ENCODE measurements around the gene ACRBP. TPM values are rescaled to one million over a fixed set of nuclear protein-coding genes. Genes with fewer than 3 reads are reported as not detected.

ACRBP gene
- total and polyA plus RNA-seq, 4 donors: 0.39 to 1.5 (median 0.65) TPM

DNA sequence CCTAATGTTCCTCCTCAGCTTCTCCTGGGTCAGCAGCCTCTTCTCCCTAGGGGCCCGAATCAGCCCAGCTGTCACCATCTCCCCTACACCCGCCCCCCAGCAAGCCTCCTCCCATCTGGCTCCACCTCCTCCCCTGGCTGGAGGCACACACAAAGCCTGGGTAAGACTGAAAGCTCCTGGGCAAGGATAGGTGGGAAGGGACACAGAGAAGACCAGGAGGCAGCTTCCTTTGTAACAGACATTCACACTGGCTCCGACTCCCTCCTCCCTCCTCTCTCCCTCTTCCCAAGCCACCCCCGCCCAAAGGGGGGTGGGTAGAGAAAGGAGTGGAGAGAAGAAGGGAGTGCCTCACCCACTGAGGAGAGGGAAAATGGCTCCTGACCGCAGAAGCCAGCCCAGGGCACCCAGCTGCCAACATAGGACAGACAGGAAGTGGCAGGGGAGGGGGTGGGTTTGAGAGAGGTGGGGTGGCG, 44.1 kb downstream of the ACRBP start:
- Histone ChIP-seq H3K9ac (ENCODE audit: low read depth in 1 of 2, low read length in 2 of 2) (no peak overlapping the region), H3K27me3 (ENCODE audit: control insufficient read depth in 4 of 4, insufficient read depth in 4 of 4, low read length in 3 of 4) (no peaks in the 10 kb centered on the region), H3K9me3 (ENCODE audit: control insufficient read depth in 4 of 4, low read length in 3 of 4) (no peaks in the 10 kb centered on the region), H3K4me3 (ENCODE audit: low read depth in 1 of 3, low read length in 3 of 3) (no peak overlapping the region), H3K27ac (ENCODE audit: low read depth in 1 of 2, low read length in 2 of 2) (no peak overlapping the region), H3K36me3 (ENCODE audit: control insufficient read depth in 4 of 4, insufficient read depth in 3 of 4, low read depth in 1 of 4, low read length in 3 of 4) (peaks cover 13 to 40% (median 37%) of the 10 kb centered on the region in 4 donors), H3K4me1 (ENCODE audit: control insufficient read depth in 4 of 4, insufficient read depth in 4 of 4, low read length in 3 of 4) (peaks cover 16 to 40% (median 36%) of the 10 kb centered on the region in 4 donors)
- 44% methylated on average over 6 of the region's 6 CpGs for WGBS
- TF ChIP-seq RXRA (IDR thresholded peaks at IDR 0.05) (no peak), RAD21 (IDR thresholded peaks at IDR 0.05) (no peak), FOXA1 (IDR thresholded peaks at IDR 0.05) (no peak), SP1 (IDR thresholded peaks at IDR 0.05) (no peak), FOXA2 (IDR thresholded peaks at IDR 0.05) (no peak), TAF1 (conservative IDR thresholded peaks at IDR 0.05) (no peak), JUND (IDR thresholded peaks at IDR 0.05) (no peak), HNF4G (IDR thresholded peaks at IDR 0.05) (no peak), GABPA (IDR thresholded peaks at IDR 0.05 in 1 of 2, conservative IDR thresholded peaks at IDR 0.05 in 1 of 2) (no peak), HNF4A (conservative IDR thresholded peaks at IDR 0.05) (no peak), YY1 (IDR thresholded peaks at IDR 0.05) (no peak), NR2F2 (IDR thresholded peaks at IDR 0.05) (no peak), EGR1 (IDR thresholded peaks at IDR 0.05; ENCODE audit: low read depth in 2 of 2) (no peak)
- TF ChIP-seq, protein P1, sequence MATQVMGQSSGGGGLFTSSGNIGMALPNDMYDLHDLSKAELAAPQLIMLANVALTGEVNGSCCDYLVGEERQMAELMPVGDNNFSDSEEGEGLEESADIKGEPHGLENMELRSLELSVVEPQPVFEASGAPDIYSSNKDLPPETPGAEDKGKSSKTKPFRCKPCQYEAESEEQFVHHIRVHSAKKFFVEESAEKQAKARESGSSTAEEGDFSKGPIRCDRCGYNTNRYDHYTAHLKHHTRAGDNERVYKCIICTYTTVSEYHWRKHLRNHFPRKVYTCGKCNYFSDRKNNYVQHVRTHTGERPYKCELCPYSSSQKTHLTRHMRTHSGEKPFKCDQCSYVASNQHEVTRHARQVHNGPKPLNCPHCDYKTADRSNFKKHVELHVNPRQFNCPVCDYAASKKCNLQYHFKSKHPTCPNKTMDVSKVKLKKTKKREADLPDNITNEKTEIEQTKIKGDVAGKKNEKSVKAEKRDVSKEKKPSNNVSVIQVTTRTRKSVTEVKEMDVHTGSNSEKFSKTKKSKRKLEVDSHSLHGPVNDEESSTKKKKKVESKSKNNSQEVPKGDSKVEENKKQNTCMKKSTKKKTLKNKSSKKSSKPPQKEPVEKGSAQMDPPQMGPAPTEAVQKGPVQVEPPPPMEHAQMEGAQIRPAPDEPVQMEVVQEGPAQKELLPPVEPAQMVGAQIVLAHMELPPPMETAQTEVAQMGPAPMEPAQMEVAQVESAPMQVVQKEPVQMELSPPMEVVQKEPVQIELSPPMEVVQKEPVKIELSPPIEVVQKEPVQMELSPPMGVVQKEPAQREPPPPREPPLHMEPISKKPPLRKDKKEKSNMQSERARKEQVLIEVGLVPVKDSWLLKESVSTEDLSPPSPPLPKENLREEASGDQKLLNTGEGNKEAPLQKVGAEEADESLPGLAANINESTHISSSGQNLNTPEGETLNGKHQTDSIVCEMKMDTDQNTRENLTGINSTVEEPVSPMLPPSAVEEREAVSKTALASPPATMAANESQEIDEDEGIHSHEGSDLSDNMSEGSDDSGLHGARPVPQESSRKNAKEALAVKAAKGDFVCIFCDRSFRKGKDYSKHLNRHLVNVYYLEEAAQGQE (IDR thresholded peaks at IDR 0.05): no peak
- TF ChIP-seq, protein P2, sequence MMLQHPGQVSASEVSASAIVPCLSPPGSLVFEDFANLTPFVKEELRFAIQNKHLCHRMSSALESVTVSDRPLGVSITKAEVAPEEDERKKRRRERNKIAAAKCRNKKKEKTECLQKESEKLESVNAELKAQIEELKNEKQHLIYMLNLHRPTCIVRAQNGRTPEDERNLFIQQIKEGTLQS (IDR thresholded peaks at IDR 0.05): no peak
- TF ChIP-seq, protein P3, sequence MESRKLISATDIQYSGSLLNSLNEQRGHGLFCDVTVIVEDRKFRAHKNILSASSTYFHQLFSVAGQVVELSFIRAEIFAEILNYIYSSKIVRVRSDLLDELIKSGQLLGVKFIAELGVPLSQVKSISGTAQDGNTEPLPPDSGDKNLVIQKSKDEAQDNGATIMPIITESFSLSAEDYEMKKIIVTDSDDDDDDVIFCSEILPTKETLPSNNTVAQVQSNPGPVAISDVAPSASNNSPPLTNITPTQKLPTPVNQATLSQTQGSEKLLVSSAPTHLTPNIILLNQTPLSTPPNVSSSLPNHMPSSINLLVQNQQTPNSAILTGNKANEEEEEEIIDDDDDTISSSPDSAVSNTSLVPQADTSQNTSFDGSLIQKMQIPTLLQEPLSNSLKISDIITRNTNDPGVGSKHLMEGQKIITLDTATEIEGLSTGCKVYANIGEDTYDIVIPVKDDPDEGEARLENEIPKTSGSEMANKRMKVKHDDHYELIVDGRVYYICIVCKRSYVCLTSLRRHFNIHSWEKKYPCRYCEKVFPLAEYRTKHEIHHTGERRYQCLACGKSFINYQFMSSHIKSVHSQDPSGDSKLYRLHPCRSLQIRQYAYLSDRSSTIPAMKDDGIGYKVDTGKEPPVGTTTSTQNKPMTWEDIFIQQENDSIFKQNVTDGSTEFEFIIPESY (IDR thresholded peaks at IDR 0.05): no peak
- TF ChIP-seq, protein P4, sequence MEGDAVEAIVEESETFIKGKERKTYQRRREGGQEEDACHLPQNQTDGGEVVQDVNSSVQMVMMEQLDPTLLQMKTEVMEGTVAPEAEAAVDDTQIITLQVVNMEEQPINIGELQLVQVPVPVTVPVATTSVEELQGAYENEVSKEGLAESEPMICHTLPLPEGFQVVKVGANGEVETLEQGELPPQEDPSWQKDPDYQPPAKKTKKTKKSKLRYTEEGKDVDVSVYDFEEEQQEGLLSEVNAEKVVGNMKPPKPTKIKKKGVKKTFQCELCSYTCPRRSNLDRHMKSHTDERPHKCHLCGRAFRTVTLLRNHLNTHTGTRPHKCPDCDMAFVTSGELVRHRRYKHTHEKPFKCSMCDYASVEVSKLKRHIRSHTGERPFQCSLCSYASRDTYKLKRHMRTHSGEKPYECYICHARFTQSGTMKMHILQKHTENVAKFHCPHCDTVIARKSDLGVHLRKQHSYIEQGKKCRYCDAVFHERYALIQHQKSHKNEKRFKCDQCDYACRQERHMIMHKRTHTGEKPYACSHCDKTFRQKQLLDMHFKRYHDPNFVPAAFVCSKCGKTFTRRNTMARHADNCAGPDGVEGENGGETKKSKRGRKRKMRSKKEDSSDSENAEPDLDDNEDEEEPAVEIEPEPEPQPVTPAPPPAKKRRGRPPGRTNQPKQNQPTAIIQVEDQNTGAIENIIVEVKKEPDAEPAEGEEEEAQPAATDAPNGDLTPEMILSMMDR (IDR thresholded peaks at IDR 0.05; ENCODE audit: low read depth, low read length, missing input control): no peak
- TF ChIP-seq, protein P5, sequence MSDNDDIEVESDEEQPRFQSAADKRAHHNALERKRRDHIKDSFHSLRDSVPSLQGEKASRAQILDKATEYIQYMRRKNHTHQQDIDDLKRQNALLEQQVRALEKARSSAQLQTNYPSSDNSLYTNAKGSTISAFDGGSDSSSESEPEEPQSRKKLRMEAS (IDR thresholded peaks at IDR 0.05): no peak
- no peak for DNase-seq (ENCODE audit: low spot score)
